Fibroblast of mammary gland (primary cell): ENCODE results near the gene RELL1.

ENCODE experiments used
- DNase-seq: peaks from one replicate; pipeline ENCODE4 v3.0.0-alpha.2; 2010; ENCODE audit warnings: low read depth
- H3K4me3 ChIP-seq: 2 replicates; pipeline ENCODE4 v1.5.1; 2011; ENCODE audit warnings: low read depth, mild to moderate bottlenecking, low read length, moderate library complexity; ENCODE audit not compliant: control insufficient read depth
- CTCF ChIP-seq: conservative IDR thresholded peaks from 2 replicates; pipeline ENCODE4 v1.5.1; 2011; ENCODE audit warnings: low read depth, low read length, inconsistent platforms; ENCODE audit not compliant: control insufficient read depth, insufficient read depth

RELL1 gene

DNA sequence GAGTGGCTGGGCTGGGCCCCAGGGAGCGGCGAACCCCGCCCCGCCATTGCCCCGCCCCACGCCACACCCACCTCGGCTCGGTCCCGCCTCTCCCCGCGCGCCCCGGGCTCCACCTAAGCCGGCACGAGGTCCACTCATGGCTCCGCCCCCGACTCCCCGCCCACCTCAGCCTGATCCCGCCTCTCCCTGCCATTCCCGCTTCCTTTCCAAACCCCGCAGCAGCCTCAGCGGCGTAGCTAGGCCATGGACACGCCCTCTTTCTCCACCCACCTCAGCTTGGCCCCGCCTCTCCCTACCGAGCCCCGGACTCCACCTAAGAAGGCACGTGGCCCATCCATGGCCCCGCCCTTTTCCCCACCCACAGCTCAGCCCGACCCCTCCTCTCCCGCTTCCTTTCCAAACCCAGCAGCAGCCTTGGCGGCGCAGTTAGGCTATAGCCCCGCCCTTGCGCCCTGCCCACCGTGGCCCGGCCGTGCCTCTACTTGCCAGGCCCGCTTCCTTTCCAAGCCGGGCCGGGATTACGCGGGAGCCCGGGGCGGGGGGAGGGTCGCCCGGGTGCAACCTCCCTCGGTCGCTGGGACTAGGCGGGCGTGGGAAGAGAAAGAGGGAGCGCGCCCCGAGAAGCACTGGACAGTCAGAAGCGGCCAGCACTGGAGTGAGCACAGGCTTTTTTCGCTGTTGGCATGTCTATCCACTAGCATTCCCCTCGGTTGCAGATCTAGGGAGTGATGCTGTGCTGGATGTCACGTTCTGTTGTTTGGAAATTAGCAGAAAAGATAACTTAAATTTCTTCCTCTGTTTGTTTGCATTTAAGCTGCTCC, at the start of gene RELL1:
RELL1 (minus strand) TSS at position 4 of the 821 bp plus-strand sequence. CDS start 89 bp downstream, outside the sequence.
- TF ChIP-seq CTCF = no peak
- peak; percentile 100 for DNase-seq
- peak within 1 kb of the TSS; percentile 59 for H3K4me3 ChIP-seq

GRCh38 chr4:37735578-37735977, 49.4 kb upstream of the RELL1 start:
- TF ChIP-seq CTCF = no peak
- no peak for DNase-seq
- no peak overlapping the region for H3K4me3 ChIP-seq

DNA sequence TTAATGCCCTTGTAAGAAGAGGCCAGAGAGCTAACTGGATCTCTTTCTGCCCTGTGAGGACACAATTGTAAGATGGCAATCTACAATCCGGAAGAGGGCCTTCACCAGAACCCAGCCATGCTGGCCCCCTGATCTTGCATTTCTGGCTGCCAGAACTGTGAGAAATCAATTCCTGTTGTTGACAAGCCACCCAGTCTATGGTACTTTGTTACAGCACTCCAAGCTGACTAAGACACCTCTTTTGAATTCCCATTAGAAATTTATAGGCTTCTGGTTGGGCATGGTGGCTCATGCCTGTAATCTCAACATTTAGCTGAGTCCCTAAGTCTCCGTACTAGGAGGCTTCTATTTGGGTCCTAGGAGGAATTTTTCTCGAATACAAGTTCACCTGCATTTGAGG, 48.8 kb upstream of the RELL1 start:
- TF ChIP-seq CTCF = no peak
- DNase-seq = no peak
- H3K4me3 ChIP-seq = no peak overlapping the region

GRCh38 chr4:37733240-37733867, 47.2 kb upstream of the RELL1 start:
- DNase-seq = no peak
- no peak overlapping the region for H3K4me3 ChIP-seq
- TF ChIP-seq CTCF = no peak

GRCh38 chr4:37732526-37733186, 46.5 kb upstream of the RELL1 start:
- no peak for DNase-seq
- TF ChIP-seq CTCF = no peak
- H3K4me3 ChIP-seq = no peak overlapping the region

DNA sequence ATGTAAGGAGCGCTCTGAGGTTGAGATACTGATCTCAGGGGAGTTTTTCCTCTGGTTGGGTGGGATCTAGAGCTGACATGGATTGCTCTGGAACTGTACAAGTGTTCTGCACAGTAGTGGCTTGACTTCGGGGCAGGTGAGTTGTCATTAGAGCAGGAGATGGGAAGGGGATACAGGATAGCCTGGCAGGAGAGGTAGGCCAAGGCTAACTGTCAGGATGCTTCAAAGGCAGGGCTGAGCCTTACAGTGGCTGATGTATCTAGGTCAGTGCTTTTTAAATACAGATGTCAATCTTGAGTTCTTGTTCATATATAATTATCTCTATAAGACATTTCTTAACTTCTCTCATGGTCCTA, 43.5 kb upstream of the RELL1 start:
- TF ChIP-seq CTCF = no peak
- no peak for DNase-seq

More for the DNA sequence above, 43.5 kb upstream of the RELL1 start:
- no peak overlapping the region for H3K4me3 ChIP-seq
